GM21576 (cell line): ENCODE results near the gene PDHA1.

Experiments
- ATAC-seq: cut with Tn5 transposase; IDR thresholded peaks from one replicate; pipeline ENCODE4 v1.9.1; 2021; ENCODE audit warnings: mild to moderate bottlenecking, moderate library complexity; ENCODE audit not compliant: unreplicated experiment

The PDHA1 gene

GRCh38 chrX:19373351-19373891 is 29.7 kb downstream of the PDHA1 start:
- ATAC-seq: no peak

- no peak for ATAC-seq
Measured at GRCh38 chrX:19375546-19375945, 31.8 kb downstream of the PDHA1 start.

- ATAC-seq: no peak
Measured at GRCh38 chrX:19377799-19378198, 34.1 kb downstream of the PDHA1 start.

- no peak for ATAC-seq
Measured at GRCh38 chrX:19381326-19381725, 37.6 kb downstream of the PDHA1 start.

GRCh38 chrX:19382555-19383145 is 38.9 kb downstream of the PDHA1 start:
- peak; percentile 56 for ATAC-seq

- ATAC-seq: no peak
Measured at GRCh38 chrX:19386679-19387078, 43.0 kb downstream of the PDHA1 start.

GRCh38 chrX:19388064-19388679 is 44.4 kb downstream of the PDHA1 start:
- ATAC-seq: no peak

- no peak for ATAC-seq
Measured at GRCh38 chrX:19388741-19389140, 45.0 kb downstream of the PDHA1 start.

- ATAC-seq: no peak
Measured at GRCh38 chrX:19389227-19389845, 45.6 kb downstream of the PDHA1 start.

GRCh38 chrX:19392078-19392477 is 48.4 kb downstream of the PDHA1 start:
- ATAC-seq: no peak

- ATAC-seq: no peak
Measured at GRCh38 chrX:19392703-19393102, 49.0 kb downstream of the PDHA1 start.

GRCh38 chrX:19403696-19404095 is 60.0 kb downstream of the PDHA1 start:
- ATAC-seq: no peak

GRCh38 chrX:19410259-19410658 is 66.5 kb downstream of the PDHA1 start:
- no peak for ATAC-seq
